ENCODE results near the gene COL4A1.
"Not testable (repeated sequence)": the region's sequence is repeated elsewhere in the genome, so short reads cannot be mapped to it uniquely, and the experiment has no call there.

COL4A1 gene

DNA sequence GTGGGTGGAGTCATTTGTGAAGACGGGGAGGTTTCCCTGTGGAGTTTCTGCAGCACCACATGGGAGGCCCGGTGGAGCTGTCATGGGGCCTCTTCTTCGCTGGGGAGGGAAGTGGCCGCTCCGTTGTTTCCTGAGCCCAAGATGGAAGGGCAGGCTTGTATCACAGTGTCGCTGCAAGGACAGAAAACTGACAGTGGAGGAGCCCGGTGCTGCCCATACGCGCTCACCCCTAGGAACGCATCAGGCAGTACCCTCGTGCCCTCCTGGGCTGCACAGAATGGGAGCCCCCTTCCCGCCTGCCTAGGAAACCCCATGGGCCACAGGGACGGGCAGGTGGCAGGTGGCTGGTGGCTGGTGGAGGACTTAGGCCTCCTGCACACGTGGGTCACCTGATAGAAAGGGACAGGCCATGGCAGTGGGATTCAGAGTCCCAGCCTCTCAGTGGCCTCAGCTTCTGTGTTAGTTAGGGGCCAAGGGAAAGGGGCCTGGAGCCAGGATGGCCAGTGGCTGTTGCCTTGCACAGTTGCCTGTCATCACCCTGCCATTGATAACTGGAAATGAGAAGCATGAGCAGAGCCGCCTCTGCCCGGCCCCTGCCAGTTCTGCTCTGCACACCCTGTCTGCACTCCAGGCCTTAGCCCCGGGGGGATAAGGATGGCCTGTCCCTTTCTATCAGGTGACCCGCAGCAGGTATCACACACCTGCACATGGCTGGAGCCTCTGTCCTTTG lies 7.7 kb upstream of the COL4A1 start:
- CTCF ChIA-PET, result no interaction called here
- no peak for DNase-seq (ENCODE audit: extremely low spot score)
- POLR2A ChIA-PET, result no interaction called here
- no peak for TF ChIP-seq NFRKB (IDR thresholded peaks at IDR 0.05)
- TF ChIP-seq HDGF (IDR thresholded peaks at IDR 0.05; ENCODE audit: borderline replicate concordance), result no peak
- no peak for TF ChIP-seq BHLHE40 (IDR thresholded peaks at IDR 0.05; ENCODE audit: borderline replicate concordance)
- TF ChIP-seq ELF4 (IDR thresholded peaks at IDR 0.05), result no peak
- no peak for TF ChIP-seq SP1 (IDR thresholded peaks at IDR 0.05)
- TF ChIP-seq ARNT (IDR thresholded peaks at IDR 0.05), result no peak
- no peak for TF ChIP-seq ZNF384 (IDR thresholded peaks at IDR 0.05)
- TF ChIP-seq FOXK2 (IDR thresholded peaks at IDR 0.05), result no peak
- no peak for TF ChIP-seq CTBP1 (IDR thresholded peaks at IDR 0.05; ENCODE audit: borderline replicate concordance)
- no peak for TF ChIP-seq LEF1 (IDR thresholded peaks at IDR 0.05; ENCODE audit: borderline replicate concordance)
- no peak for TF ChIP-seq SUZ12 (IDR thresholded peaks at IDR 0.05)
- no peak for TF ChIP-seq FOXM1 (IDR thresholded peaks at IDR 0.05; ENCODE audit: borderline replicate concordance)
- no peak for TF ChIP-seq FOXA1 (IDR thresholded peaks at IDR 0.05)
- no peak for TF ChIP-seq L3MBTL2 (conservative IDR thresholded peaks at IDR 0.05)
- no peak for TF ChIP-seq TARDBP (IDR thresholded peaks at IDR 0.05)

DNA sequence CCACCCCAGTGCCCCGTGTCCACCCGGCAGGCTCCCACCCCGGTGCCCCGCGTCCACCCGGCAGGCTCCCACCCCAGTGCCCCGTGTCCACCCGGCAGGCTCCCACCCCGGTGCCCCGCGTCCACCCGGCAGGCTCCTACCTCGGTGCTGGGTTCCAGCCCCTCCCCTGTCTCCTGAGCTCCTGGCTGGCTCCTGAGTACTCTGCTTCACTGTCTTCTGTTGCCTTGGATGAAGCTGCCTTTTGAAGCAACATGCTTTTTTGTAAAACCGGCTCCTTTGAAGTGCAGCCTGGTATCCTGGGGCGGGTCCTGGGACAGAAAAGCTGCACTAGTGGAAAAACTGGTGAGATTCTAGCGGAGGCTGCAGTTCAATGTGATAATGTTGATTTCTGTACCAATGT lies 6.8 kb upstream of the COL4A1 start:
- DNase-seq (ENCODE audit: extremely low spot score); POLR2A ChIA-PET; CTCF ChIA-PET: not testable (repeated sequence)

DNA sequence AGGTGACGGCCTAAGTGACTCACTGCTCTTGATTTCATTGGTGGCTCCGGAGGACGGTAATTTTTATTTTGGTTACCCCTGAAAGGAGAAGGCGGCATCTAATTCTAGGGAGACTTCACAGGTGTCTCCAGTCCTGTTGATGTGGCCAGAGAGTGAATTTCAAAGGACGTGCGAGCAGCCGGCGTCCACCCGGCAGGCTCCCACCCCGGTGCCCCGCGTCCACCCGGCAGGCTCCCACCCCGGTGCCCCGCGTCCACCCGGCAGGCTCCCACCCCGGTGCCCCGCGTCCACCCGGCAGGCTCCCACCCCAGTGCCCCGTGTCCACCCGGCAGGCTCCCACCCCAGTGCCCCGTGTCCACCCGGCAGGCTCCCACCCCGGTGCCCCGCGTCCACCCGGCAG lies 6.3 kb upstream of the COL4A1 start:
- POLR2A ChIA-PET, result interaction anchor here (1.3 kb wide), 1 partner anchor 17 kb away, joined by 3 read pairs; no protein-coding TSS in a partner anchor
- CTCF ChIA-PET; DNase-seq (ENCODE audit: extremely low spot score): not testable (repeated sequence)

DNA sequence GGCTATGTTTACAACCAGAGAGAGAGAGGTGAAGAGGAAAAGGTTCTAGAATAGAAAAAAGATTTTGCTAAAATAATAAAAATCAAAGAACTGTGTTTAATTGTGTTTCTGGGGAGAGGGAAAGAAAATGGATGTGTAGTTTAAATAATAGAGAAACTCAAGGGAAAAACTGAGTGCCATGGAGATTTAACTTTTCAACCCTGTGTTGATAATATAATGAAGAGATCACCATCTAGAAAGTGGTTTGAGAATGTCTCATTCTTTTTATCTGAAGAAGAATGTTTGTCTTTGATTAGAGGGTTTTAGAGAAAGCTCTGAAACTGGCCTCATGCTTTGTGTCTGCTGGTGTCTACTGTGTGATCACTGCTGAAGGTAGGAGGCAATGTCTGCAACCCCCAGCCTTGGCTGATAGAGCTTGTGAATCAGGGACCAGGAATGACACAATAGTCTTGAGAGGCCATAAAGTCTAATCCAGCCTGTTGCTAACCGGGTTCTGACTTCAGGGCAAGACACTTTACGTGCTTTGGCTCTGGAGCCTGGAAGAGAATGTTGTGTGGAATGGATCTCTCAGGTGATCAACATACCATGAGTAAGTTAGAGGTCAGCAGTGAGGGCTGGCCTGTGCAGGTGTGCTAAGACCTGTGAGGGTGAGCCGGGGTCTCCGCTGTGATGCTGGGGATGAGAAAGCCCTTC lies 5.5 kb upstream of the COL4A1 start:
- DNase-seq (ENCODE audit: extremely low spot score), result no peak
- no peak for TF ChIP-seq NFRKB (IDR thresholded peaks at IDR 0.05)
- no peak for TF ChIP-seq L3MBTL2 (conservative IDR thresholded peaks at IDR 0.05)
- TF ChIP-seq BHLHE40 (IDR thresholded peaks at IDR 0.05; ENCODE audit: borderline replicate concordance), result no peak
- no peak for TF ChIP-seq ZNF384 (IDR thresholded peaks at IDR 0.05)
- no peak for TF ChIP-seq FOXK2 (IDR thresholded peaks at IDR 0.05)
- TF ChIP-seq, protein P1, sequence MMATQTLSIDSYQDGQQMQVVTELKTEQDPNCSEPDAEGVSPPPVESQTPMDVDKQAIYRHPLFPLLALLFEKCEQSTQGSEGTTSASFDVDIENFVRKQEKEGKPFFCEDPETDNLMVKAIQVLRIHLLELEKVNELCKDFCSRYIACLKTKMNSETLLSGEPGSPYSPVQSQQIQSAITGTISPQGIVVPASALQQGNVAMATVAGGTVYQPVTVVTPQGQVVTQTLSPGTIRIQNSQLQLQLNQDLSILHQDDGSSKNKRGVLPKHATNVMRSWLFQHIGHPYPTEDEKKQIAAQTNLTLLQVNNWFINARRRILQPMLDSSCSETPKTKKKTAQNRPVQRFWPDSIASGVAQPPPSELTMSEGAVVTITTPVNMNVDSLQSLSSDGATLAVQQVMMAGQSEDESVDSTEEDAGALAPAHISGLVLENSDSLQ (IDR thresholded peaks at IDR 0.05), result no peak
- no peak for TF ChIP-seq LEF1 (IDR thresholded peaks at IDR 0.05; ENCODE audit: borderline replicate concordance)
- TF ChIP-seq FOXA1 (IDR thresholded peaks at IDR 0.05), result no peak
- TF ChIP-seq CTBP1 (IDR thresholded peaks at IDR 0.05; ENCODE audit: borderline replicate concordance), result no peak
- TF ChIP-seq SUZ12 (IDR thresholded peaks at IDR 0.05), result no peak
- TF ChIP-seq HDGF (IDR thresholded peaks at IDR 0.05; ENCODE audit: borderline replicate concordance), result no peak
- no peak for TF ChIP-seq ELF4 (IDR thresholded peaks at IDR 0.05)
- TF ChIP-seq TARDBP (IDR thresholded peaks at IDR 0.05), result no peak
- no peak for TF ChIP-seq SP1 (IDR thresholded peaks at IDR 0.05)
- no peak for TF ChIP-seq FOXM1 (IDR thresholded peaks at IDR 0.05; ENCODE audit: borderline replicate concordance)
- TF ChIP-seq ARNT (IDR thresholded peaks at IDR 0.05), result no peak
- ChIA-PET CTCF (interaction anchor here (0.6 kb wide), 1 partner anchor 66 kb away, joined by 9 read pairs; no protein-coding TSS in a partner anchor), POLR2A (interaction anchor here (1.3 kb wide), 1 partner anchor 17 kb away, joined by 3 read pairs; no protein-coding TSS in a partner anchor)

DNA sequence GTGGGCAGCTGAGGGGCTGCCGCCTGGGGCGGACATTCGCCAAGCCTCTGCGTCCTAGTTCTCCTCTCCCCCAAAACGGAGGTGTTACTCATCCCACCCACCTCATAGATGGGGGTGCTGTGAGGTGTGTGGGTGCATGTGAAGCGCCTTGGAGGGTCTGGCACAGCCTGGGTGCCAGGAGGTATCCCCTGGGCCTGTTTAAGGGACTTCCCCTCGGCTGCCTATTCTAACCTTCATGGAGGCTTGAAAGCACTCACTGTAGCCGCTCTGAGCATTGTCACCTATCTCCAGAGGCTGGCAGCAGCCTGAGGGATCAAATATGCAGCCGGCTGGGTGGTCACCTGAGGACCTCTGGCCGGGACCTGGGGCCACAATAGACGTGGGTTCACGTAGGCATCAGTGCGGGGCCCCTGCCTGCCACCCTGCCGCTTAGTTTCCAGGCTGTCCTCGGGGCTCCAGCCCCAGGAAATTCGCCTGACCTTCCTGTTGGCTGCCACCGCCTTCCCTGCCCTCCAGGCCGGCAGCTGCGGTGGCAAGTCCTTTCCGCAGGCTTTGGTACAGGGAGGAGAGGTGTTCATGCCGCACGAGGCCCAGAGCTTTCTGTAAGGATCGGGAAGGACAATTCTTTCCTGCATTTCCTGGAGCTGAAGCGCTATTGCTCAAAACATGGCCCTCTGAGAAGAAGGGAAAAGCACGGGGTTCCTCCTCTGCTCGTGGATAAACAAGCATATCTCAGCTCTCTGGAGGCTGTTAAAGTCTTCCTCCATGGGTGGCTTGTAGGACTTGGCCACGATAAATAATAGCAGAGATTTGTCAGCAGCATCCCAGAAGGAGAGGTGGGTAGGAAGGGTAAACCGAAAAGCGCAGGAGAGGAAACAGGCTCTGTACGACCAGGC lies 4.7 kb upstream of the COL4A1 start:
- ChIA-PET CTCF (interaction anchor here (0.6 kb wide), 1 partner anchor 65 kb away, joined by 9 read pairs; no protein-coding TSS in a partner anchor), POLR2A (interaction anchor here (1.3 kb wide), 1 partner anchor 18 kb away, joined by 3 read pairs; no protein-coding TSS in a partner anchor)
- TF ChIP-seq FOXM1 (IDR thresholded peaks at IDR 0.05; ENCODE audit: borderline replicate concordance) (no peak), CTBP1 (IDR thresholded peaks at IDR 0.05; ENCODE audit: borderline replicate concordance) (no peak)
- DNase-seq (ENCODE audit: extremely low spot score), result no peak

DNA sequence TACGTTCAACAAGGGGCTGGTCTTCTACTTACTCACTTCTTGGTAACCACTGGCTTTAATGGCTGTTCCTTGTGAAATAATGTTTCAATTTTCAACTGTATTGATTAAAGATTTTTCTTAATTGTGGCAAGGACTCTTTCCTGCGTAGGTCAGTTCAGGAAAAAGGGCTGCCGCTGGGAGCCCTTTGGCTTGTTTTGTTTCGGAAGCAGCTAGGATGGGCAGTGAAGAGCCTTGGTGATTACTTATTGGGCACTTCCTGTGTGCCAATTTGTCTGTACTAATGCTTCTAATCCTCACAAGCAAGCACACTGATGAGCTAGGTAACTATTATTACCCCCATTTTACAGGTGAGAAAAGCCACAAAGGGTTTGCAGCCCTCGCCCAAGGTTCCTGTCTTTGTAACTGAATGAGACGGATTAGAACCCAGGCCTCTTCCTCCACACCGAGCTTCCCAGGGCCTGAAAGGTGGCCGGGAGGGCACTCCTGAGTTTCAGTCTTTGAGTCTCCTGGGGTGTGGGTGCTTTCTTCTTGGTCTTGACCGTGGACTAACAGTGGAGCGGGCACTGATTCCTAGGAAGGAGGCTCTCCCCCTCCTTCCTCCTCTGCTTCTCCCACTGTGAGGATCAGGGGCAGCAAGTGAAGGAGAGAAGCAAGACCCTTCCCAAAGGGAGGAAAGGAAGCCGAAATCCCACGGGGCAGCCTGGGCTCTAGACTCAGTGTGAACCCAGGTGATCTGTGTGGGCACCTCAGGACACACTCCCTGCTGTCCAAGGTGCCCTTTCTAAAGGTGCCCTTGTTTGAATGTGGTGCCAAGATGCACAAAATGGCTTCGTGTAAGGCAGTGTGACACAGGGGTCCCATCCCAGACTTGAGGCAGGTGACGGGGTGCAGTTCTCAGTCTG lies 3.8 kb upstream of the COL4A1 start:
- DNase-seq (ENCODE audit: extremely low spot score), result no peak
- POLR2A ChIA-PET, result no interaction called here
- TF ChIP-seq FOXM1 (IDR thresholded peaks at IDR 0.05; ENCODE audit: borderline replicate concordance) (no peak), LEF1 (IDR thresholded peaks at IDR 0.05; ENCODE audit: borderline replicate concordance) (no peak), ZNF384 (IDR thresholded peaks at IDR 0.05) (no peak), HDGF (IDR thresholded peaks at IDR 0.05; ENCODE audit: borderline replicate concordance) (no peak), ELF4 (IDR thresholded peaks at IDR 0.05) (no peak)
- TF ChIP-seq, protein P1 (IDR thresholded peaks at IDR 0.05), result no peak
- CTCF ChIA-PET, result no interaction called here

Measured in HEK293T (cell line).